Small intestine (tissue), 16 donors: ENCODE data around the gene OR8I2. TPM values are rescaled to one million over a fixed set of nuclear protein-coding genes. Genes with fewer than 3 reads are reported as not detected.
"Not testable (repeated sequence)": the region's sequence is repeated elsewhere in the genome, so short reads cannot be mapped to it uniquely, and the experiment has no call there.

Experiments
- DNase-seq, 2 donors: peaks; one replicate each; pipeline versions ENCODE4 v3.0.0 to v3.0.0-alpha.2; 2013
- FAIRE-seq: peaks from 2 replicates; lab custom pipeline; 2012; peaks lifted over from hg19 to GRCh38; lab: Jason Lieb, UNC
- H3K27ac ChIP-seq, 3 donors: one replicate each; pipeline ENCODE4 v1.5.1; 2013; ENCODE audit warnings: low read length in 2 of 3, mild to moderate bottlenecking in 2 of 3, control low read depth in 1 of 3, inconsistent platforms in 1 of 3, low read depth in 1 of 3, moderate library complexity in 1 of 3
- H3K27me3 ChIP-seq, 3 donors: one replicate each; pipeline ENCODE4 v1.6.1; 2013; ENCODE audit warnings: low read length in 3 of 3, inconsistent platforms in 1 of 3; ENCODE audit not compliant: control insufficient read depth in 3 of 3, insufficient read depth in 3 of 3
- H3K36me3 ChIP-seq, 3 donors: one replicate each; pipeline ENCODE4 v1.6.1; 2013; ENCODE audit warnings: low read length in 3 of 3, inconsistent platforms in 1 of 3, low read depth in 1 of 3, mild to moderate bottlenecking in 1 of 3, moderate library complexity in 1 of 3; ENCODE audit not compliant: control insufficient read depth in 3 of 3, insufficient read depth in 2 of 3
- H3K4me1 ChIP-seq, 3 donors: one replicate each; pipeline ENCODE4 v1.6.1; 2013; ENCODE audit warnings: low read length in 2 of 3, inconsistent platforms in 1 of 3, low read depth in 1 of 3, mild to moderate bottlenecking in 1 of 3, moderate library complexity in 1 of 3; ENCODE audit not compliant: control insufficient read depth in 3 of 3, insufficient read depth in 2 of 3
- H3K4me3 ChIP-seq, 3 donors: one replicate each; pipeline ENCODE4 v1.5.1; 2013; ENCODE audit warnings: low read length in 3 of 3, control low read depth in 1 of 3, inconsistent platforms in 1 of 3, low read depth in 1 of 3, mild to moderate bottlenecking in 1 of 3, moderate library complexity in 1 of 3
- H3K9me3 ChIP-seq, 2 donors: one replicate each; pipeline ENCODE4 v1.6.1; 2013; ENCODE audit warnings: low read depth in 1 of 2, low read length in 1 of 2; ENCODE audit not compliant: control insufficient read depth in 2 of 2, insufficient read depth in 1 of 2
- WGBS, 3 donors: extraction: QIAGEN DNeasy Blood & Tissue Kit; methylation state at CpG; one replicate each; pipeline ENCODE4 v1.1.7; 2013; 5-methylcytosine and 5-hydroxymethylcytosine counted together
- long read RNA-seq, 10 donors: transcript quantifications; one replicate each; lab custom pipeline, GENCODE V29; 2026
- polyA plus RNA-seq, 4 donors: library from polyadenylated mRNA; stranded (reverse) in 3 of 4; unstranded in 1 of 4; fragments of 200-250 nt in 3 of 4; fragments of 120-200 nt in 1 of 4; gene quantifications; one replicate each; pipeline versions ENCODE4 v1.2.1 to v1.2.3, GENCODE V29; 2013
- donor health status: healthy with polysubstance abuse.
- donor health status: control.
- donor health status: control.
- donor health status: Bipolar disorder and iron deficiency.
- donor health status: healthy.

OR8I2 gene
- not detected for polyA plus RNA-seq
- long read RNA-seq, donor 1, result 0 reads
- long read RNA-seq, donor 2, result 0 reads
- long read RNA-seq, donor 3, result 0 reads
- long read RNA-seq, donor 4, result 0 reads
- long read RNA-seq, donor 5, result 0 reads
- long read RNA-seq, donor 6, result 0 reads
- long read RNA-seq, donor 7, result 0 reads
- long read RNA-seq, donor 8, result 0 reads
- long read RNA-seq, donor 9, result 0 reads
- long read RNA-seq, donor 10, result 0 reads

- Histone ChIP-seq H3K27me3 (no peaks in the 10 kb centered on the region), H3K9me3 (no peaks in the 10 kb centered on the region), H3K4me3 (no peak within 1 kb of the TSS), H3K36me3 (no peaks in the 10 kb centered on the region), H3K27ac (no peak within 1 kb of the TSS), H3K4me1 (no peaks in the 10 kb centered on the region)
- 61 to 83% (median 71%) methylated on average over 3 of the region's 3 CpGs for WGBS, 3 donors
- no peak for FAIRE-seq
- DNase-seq, result no peak
Observed at GRCh38 chr11:56093008-56093407, at the start of gene OR8I2. TSS of gene OR8I2 (plus strand) at chr11:56093308. CDS start at chr11:56093308, 0 bp downstream.

GRCh38 chr11:56045538-56045937 lies 47.6 kb upstream of the OR8I2 start:
- WGBS, 3 donors, result 44 to 67% (median 48%) methylated on average over 1 of the region's 1 CpG
- H3K27ac ChIP-seq, result no peak overlapping the region
- no peaks in the 10 kb centered on the region for H3K4me1 ChIP-seq
- no peak overlapping the region for H3K4me3 ChIP-seq
- no peaks in the 10 kb centered on the region for H3K27me3 ChIP-seq
- peaks cover 2 to 13% of the 10 kb centered on the region in 2 donors for H3K9me3 ChIP-seq
- H3K36me3 ChIP-seq, result no peaks in the 10 kb centered on the region
- peak in 1 of 2 donors; percentile 7 for DNase-seq
- no peak for FAIRE-seq

DNA sequence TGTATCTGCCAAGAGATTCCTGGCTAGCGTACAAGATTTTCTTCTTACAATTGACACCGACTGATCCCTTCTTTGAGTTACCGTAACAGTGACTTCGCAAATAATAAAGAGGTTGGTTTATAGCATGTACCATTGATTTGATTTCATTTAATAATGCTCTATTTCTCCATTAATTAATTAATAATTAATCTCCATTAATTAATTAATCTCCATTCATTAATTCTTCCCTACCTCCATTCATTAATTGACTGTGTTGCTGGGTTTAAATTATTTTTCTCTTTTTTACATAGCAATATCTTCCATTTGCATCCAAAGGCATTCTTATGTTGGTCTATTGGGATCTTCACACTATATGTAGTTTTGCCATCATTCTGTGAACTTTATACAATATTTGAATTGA lies 44.6 kb upstream of the OR8I2 start:
- no peak for DNase-seq
- Histone ChIP-seq H3K4me1 (no peaks in the 10 kb centered on the region), H3K36me3 (no peaks in the 10 kb centered on the region), H3K4me3 (no peak overlapping the region), H3K27ac (no peak overlapping the region), H3K27me3 (no peaks in the 10 kb centered on the region), H3K9me3 (no peaks in the 10 kb centered on the region)
- 69 to 71% (median 69%) methylated on average over 4 of the region's 4 CpGs for WGBS, 3 donors
- FAIRE-seq, result no peak

DNA sequence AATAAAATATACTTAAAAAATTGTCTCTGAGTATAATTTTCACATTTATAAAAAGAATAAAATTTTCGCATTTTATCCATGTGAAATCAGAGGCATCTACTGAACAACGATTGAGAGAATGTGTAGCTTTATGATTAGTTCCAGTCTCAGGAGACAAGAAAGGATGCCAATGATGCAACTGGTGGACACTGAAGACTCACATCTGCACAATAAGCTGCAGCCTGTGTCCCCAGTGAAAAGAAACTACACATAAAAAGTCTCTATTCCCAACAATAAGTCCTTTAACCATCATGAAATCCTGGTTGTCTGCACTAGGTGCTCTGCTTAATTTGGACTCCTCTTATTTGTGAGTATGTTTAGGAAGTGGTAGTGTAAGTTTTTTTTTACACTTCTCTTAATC lies 43.6 kb upstream of the OR8I2 start:
- H3K4me3 ChIP-seq, result no peak overlapping the region
- DNase-seq, result no peak
- no peak for FAIRE-seq
- H3K4me1 ChIP-seq, result no peaks in the 10 kb centered on the region
- H3K27me3 ChIP-seq, result no peaks in the 10 kb centered on the region
- H3K36me3 ChIP-seq, result no peaks in the 10 kb centered on the region
- 89 to 92% (median 89%) methylated on average over 2 of the region's 2 CpGs for WGBS, 3 donors
- H3K27ac ChIP-seq, result no peak overlapping the region
- no peaks in the 10 kb centered on the region for H3K9me3 ChIP-seq

DNA sequence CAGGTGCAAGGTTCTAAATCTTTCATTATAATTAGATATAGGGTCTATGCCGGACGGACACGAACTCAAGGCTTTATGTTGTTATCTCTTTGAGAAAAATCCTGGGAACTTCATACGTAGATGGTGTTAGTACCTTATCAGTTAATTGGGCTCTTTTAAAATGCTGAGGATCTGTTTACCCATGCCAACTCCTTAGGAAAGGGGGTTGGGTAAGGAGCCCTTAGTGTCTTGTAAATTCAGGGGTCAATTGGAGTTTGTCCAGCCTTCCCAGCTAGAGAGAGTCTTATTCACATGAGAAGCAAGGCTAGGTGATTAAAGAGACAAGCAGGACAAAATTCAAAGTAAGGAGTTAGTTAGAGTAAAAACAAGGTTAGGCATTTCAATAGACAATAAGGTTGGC lies 36.7 kb upstream of the OR8I2 start:
- not testable (repeated sequence) for H3K27me3 ChIP-seq, H3K27ac ChIP-seq, DNase-seq, H3K36me3 ChIP-seq, H3K4me3 ChIP-seq, FAIRE-seq, H3K9me3 ChIP-seq, H3K4me1 ChIP-seq
- WGBS, 3 donors, result 26 to 29% (median 28%) methylated on average over 4 of the region's 4 CpGs

GRCh38 chr11:56057661-56058237 lies 35.4 kb upstream of the OR8I2 start:
- H3K4me1 ChIP-seq, H3K27ac ChIP-seq, H3K4me3 ChIP-seq, H3K36me3 ChIP-seq, FAIRE-seq, DNase-seq, H3K27me3 ChIP-seq, H3K9me3 ChIP-seq: not testable (repeated sequence)
- 41 to 56% (median 42%) methylated on average over 7 of the region's 7 CpGs for WGBS, 3 donors

DNA sequence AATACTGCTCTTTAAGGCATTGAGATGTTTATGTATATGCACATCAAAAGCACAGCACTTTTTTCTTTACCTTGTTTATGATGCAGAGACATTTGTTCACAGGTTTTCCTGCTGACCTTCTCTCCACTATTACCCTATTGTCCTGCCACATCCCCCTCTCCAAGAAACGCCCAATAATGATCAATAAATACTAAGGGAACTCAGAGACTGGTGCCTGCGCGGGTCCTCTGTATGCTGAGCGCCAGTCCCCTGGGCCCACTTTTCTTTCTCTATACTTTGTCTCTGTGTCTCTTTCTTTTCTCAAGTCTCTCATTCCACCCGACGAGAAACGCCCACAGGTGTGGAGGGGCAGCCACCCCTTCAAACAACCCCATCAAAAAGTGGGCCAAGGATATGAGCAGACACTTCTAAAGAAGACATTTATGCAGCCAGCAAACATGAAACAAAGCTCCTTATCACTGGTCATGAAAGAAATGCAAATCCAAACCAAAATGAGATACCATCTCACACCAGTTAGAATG lies 34.8 kb upstream of the OR8I2 start:
- H3K27ac ChIP-seq, H3K27me3 ChIP-seq, DNase-seq, FAIRE-seq, H3K36me3 ChIP-seq, H3K4me3 ChIP-seq, H3K4me1 ChIP-seq, H3K9me3 ChIP-seq: not testable (repeated sequence)
- 71 to 76% (median 73%) methylated on average over 7 of the region's 7 CpGs for WGBS, 3 donors

- WGBS, 3 donors, result 37 to 62% (median 38%) methylated on average over 2 of the region's 2 CpGs
- no peaks in the 10 kb centered on the region for H3K27me3 ChIP-seq
- no peaks in the 10 kb centered on the region for H3K4me1 ChIP-seq
- H3K27ac ChIP-seq, result no peak overlapping the region
- DNase-seq (no peak), FAIRE-seq (no peak)
- no peak overlapping the region for H3K4me3 ChIP-seq
- H3K36me3 ChIP-seq, result no peaks in the 10 kb centered on the region
- H3K9me3 ChIP-seq, result no peaks in the 10 kb centered on the region
Observed at GRCh38 chr11:56066980-56067379, 26.1 kb upstream of the OR8I2 start.
